DND-41 (cell line): ENCODE results near the gene SAP30L.

Source experiments
- ATAC-seq: fragments of 200-7000 bp; cut with Tn5 transposase; 3 replicates; pipeline ENCODE4 v1.9.1; 2021; ENCODE audit warnings: low read depth; ENCODE audit not compliant: insufficient read depth
- DNase-seq: peaks from one replicate; pipeline ENCODE4 v3.0.0-alpha.2; 2020
- H2AFZ ChIP-seq: 2 replicates; pipeline ENCODE4 v1.6.0; 2012; ENCODE audit warnings: low read depth, low read length
- H3K27ac ChIP-seq: 2 replicates; pipeline ENCODE4 v1.5.1; 2012; ENCODE audit warnings: low read length, inconsistent platforms
- H3K27me3 ChIP-seq: fragments of 200-600 bp; sonication (generic); 2 replicates; pipeline ENCODE4 v1.6.0; 2012; ENCODE audit warnings: low read length, mild to moderate bottlenecking, inconsistent platforms; ENCODE audit not compliant: insufficient read depth, poor library complexity
- H3K36me3 ChIP-seq: 2 replicates; pipeline ENCODE4 v1.5.1; 2012; ENCODE audit warnings: low read length, inconsistent platforms; ENCODE audit not compliant: insufficient read depth
- H3K4me1 ChIP-seq: 2 replicates; pipeline ENCODE4 v1.5.1; 2012; ENCODE audit warnings: mild to moderate bottlenecking, low read length; ENCODE audit not compliant: insufficient read depth
- H3K4me2 ChIP-seq: 2 replicates; pipeline ENCODE4 v1.6.0; 2012; ENCODE audit warnings: mild to moderate bottlenecking, moderate library complexity, low read length, inconsistent platforms; ENCODE audit not compliant: insufficient read depth
- H3K4me3 ChIP-seq, 2 experiments: fragments of 200-600 bp in 1 of 2; shearing (Covaris generic) in 1 of 2; 2 replicates each; pipeline ENCODE4 v1.5.1; 2012 to 2016; ENCODE audit warnings: inconsistent platforms in 2 of 2, low read length in 2 of 2, mild to moderate bottlenecking in 2 of 2, low read depth in 1 of 2, moderate library complexity in 1 of 2
- H3K79me2 ChIP-seq: 2 replicates; pipeline ENCODE4 v1.6.0; 2012; ENCODE audit warnings: low read length, inconsistent platforms; ENCODE audit not compliant: insufficient read depth
- H3K9ac ChIP-seq: 2 replicates; pipeline ENCODE4 v1.6.0; 2012; ENCODE audit warnings: low read depth, mild to moderate bottlenecking, inconsistent platforms, low read length, moderate library complexity
- H3K9me3 ChIP-seq: 2 replicates; pipeline ENCODE4 v1.5.1; 2012; ENCODE audit warnings: low read length, moderate library complexity, mild to moderate bottlenecking, inconsistent platforms; ENCODE audit not compliant: insufficient read depth, severe bottlenecking
- H4K20me1 ChIP-seq: 2 replicates; pipeline ENCODE4 v1.6.0; 2012; ENCODE audit warnings: low read length; ENCODE audit not compliant: insufficient read depth
- EZH2 ChIP-seq: IDR thresholded peaks from 3 replicates; pipeline ENCODE4 v1.6.1; 2012; ENCODE audit warnings: borderline replicate concordance, low read depth, mild to moderate bottlenecking, moderate library complexity, low read length, inconsistent platforms; ENCODE audit not compliant: severe bottlenecking
- TF ChIP-seq, protein P1 (sequence below): IDR thresholded peaks from 2 replicates; pipeline ENCODE4 v1.5.1; 2012; ENCODE audit warnings: borderline replicate concordance, low read length, moderate library complexity, mild to moderate bottlenecking; ENCODE audit not compliant: poor library complexity, severe bottlenecking; ENCODE audit errors: extremely low read depth

The SAP30L gene

DNA sequence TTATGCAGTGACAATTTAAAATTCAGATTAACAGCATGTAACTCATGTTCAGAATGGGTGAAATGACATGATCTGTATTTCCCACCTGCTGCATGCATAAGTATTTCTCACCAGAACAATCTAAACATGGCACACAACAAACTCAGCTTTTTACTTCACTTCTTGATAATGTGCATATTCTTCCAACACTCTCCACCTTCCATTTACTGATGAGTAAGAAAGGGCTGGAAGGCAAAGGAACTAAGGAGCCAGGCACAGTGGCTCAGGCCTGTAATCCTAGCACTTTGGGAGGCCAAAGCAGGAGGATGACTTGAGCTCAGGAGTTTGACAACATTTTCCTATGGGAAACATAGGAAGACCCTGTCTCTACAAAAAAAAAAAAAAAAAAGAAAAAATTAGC lies 35.8 kb upstream of the SAP30L start:
- Histone ChIP-seq H3K36me3 (peaks cover 8% of the 10 kb centered on the region; the same call in 1 of the 2 replicates), H3K27ac (no peak overlapping the region), H2AFZ (no peak overlapping the region), H3K27me3 (no peaks in the 10 kb centered on the region), H3K4me3 (no peak overlapping the region), H3K9ac (no peak overlapping the region), H4K20me1 (no peaks in the 10 kb centered on the region), H3K79me2 (no peaks in the 10 kb centered on the region), H3K4me2 (no peak overlapping the region), H3K4me1 (peaks cover 5% of the 10 kb centered on the region), H3K9me3 (no peaks in the 10 kb centered on the region)
- DNase-seq (no peak), ATAC-seq (no peak)
- TF ChIP-seq, protein P1, sequence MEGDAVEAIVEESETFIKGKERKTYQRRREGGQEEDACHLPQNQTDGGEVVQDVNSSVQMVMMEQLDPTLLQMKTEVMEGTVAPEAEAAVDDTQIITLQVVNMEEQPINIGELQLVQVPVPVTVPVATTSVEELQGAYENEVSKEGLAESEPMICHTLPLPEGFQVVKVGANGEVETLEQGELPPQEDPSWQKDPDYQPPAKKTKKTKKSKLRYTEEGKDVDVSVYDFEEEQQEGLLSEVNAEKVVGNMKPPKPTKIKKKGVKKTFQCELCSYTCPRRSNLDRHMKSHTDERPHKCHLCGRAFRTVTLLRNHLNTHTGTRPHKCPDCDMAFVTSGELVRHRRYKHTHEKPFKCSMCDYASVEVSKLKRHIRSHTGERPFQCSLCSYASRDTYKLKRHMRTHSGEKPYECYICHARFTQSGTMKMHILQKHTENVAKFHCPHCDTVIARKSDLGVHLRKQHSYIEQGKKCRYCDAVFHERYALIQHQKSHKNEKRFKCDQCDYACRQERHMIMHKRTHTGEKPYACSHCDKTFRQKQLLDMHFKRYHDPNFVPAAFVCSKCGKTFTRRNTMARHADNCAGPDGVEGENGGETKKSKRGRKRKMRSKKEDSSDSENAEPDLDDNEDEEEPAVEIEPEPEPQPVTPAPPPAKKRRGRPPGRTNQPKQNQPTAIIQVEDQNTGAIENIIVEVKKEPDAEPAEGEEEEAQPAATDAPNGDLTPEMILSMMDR, result no peak
- no peak for TF ChIP-seq EZH2

DNA sequence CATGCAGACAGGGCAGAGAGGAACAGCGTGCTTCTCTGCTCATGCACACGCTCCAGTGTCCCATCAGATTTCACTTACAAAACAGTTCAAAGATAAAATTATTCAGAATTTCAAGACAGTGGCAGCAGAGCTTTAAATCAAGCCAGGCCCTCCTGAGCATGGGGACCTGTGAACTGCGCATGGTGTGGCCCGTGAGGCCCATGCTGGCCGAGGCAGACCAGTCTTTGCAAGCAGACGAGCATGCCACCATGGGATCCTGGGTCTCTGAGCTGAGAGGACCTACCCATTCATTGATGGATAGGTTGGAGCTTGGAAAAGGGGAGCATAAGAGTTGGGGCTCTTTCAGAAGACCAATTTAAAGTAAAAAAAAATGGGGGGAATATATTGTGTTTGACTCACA lies 35.0 kb upstream of the SAP30L start:
- no peaks in the 10 kb centered on the region for H3K79me2 ChIP-seq
- no peaks in the 10 kb centered on the region for H4K20me1 ChIP-seq
- no peak overlapping the region for H3K27ac ChIP-seq
- H3K4me2 ChIP-seq, result no peak overlapping the region
- TF ChIP-seq EZH2, result no peak
- TF ChIP-seq, protein P1, result no peak
- H3K27me3 ChIP-seq, result no peaks in the 10 kb centered on the region
- DNase-seq, result no peak
- ATAC-seq, result no peak
- no peak overlapping the region for H2AFZ ChIP-seq
- no peaks in the 10 kb centered on the region for H3K4me1 ChIP-seq
- H3K9ac ChIP-seq, result no peak overlapping the region
- H3K36me3 ChIP-seq, result peaks cover 8% of the 10 kb centered on the region; the same call in 1 of the 2 replicates
- H3K9me3 ChIP-seq, result no peaks in the 10 kb centered on the region
- H3K4me3 ChIP-seq, result no peak overlapping the region

DNA sequence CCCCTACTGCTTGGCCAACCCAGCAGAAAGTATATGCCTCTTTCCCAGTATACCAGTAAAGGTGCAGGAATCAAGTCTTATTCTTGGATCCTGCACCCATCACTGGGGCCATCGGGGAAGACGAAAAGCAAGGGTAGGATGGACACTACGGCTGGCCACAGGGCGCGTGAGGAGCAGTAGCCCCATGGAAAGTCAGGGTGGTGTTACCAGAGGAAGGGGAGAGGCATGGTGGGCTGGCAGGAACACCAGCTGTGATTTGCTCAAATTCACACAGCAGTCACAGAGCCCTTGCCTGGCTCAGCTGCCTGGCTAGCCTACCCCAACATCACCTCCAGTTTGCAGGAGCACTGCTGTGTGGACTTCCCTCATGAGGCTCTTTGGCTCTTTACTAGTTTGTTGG lies 34.5 kb upstream of the SAP30L start:
- no peaks in the 10 kb centered on the region for H3K4me1 ChIP-seq
- H3K9ac ChIP-seq, result no peak overlapping the region
- no peak overlapping the region for H3K4me3 ChIP-seq
- DNase-seq (no peak), ATAC-seq (no peak)
- H3K4me2 ChIP-seq, result no peak overlapping the region
- H3K9me3 ChIP-seq, result no peaks in the 10 kb centered on the region
- TF ChIP-seq EZH2, result no peak
- TF ChIP-seq, protein P1, result no peak
- no peak overlapping the region for H3K27ac ChIP-seq
- H2AFZ ChIP-seq, result no peak overlapping the region
- H3K79me2 ChIP-seq, result no peaks in the 10 kb centered on the region
- H4K20me1 ChIP-seq, result no peaks in the 10 kb centered on the region
- H3K27me3 ChIP-seq, result no peaks in the 10 kb centered on the region
- H3K36me3 ChIP-seq, result peaks cover 8% of the 10 kb centered on the region; the same call in 1 of the 2 replicates

DNA sequence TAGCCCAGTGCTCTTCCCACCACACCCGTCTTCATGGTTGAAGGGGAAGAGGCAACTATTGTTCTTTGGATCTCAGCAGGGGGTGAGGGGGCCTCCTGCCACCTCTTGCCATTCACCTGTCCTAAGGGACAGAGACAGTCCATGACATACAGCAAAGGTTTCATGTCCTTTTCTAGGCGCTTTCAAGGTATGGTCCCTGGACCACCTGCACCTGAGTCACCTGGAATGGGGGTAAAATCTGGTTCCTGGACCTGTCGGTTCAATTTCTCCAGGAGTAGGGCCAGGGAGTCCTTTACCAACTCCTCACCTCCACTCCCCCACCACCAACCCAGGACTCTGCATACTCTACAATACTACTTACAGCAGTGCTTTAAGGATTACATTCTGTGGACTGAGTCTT lies 33.5 kb upstream of the SAP30L start:
- ATAC-seq, result no peak
- no peaks in the 10 kb centered on the region for H3K9me3 ChIP-seq
- DNase-seq, result no peak
- H3K4me2 ChIP-seq, result no peak overlapping the region
- no peak overlapping the region for H3K9ac ChIP-seq
- peaks cover 17% of the 10 kb centered on the region; the same call in 1 of the 2 replicates for H3K36me3 ChIP-seq
- H3K4me3 ChIP-seq, result no peak overlapping the region
- H3K27ac ChIP-seq, result no peak overlapping the region
- no peak overlapping the region for H2AFZ ChIP-seq
- peaks cover 3% of the 10 kb centered on the region; the same call in 1 of the 2 replicates for H4K20me1 ChIP-seq
- no peaks in the 10 kb centered on the region for H3K27me3 ChIP-seq
- H3K4me1 ChIP-seq, result no peaks in the 10 kb centered on the region
- H3K79me2 ChIP-seq, result no peaks in the 10 kb centered on the region
- TF ChIP-seq, protein P1, result no peak
- TF ChIP-seq EZH2, result no peak
